Measurements from ENCODE around the gene PLS3.

PLS3 gene

DNA sequence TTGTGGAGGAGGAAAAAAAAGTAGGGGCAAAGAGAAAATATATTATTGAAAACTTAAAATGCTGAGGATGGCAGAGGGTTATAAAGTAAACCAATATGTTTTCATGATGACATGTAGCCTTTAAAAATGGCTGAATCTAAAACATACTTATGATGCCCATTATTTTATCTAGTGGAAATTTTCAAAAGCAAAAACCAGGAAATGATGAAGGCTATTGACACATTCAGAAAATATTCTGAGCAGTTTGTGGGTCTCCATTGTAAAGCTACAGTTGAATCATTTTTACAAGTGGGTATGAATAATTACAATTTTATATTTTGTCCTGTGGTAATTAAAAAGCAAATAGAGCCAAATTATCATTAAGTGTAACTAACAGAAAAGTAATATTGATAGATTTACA is 10.7 kb downstream of the PLS3 start:
- DNase-seq, result no peak

DNA sequence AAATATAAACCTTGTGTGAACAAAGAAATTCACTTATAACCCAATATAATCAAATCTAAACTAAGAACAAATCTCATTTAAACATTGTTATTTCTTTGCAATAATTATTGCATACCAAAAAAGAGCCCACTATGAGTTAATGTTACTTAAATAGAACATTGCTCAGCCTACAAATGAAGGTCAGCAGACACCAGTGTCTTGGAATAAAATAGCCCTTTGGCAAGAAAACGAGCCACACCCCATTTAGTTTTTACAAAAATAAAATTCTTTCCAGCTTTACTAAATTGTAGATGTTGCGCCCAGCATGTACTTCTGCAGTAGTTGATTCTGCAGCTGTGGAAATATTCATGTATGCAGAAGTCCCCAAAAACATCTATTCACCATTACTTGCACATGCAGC is 12.2 kb downstream of the PLS3 start:
- DNase-seq, result no peak

DNA sequence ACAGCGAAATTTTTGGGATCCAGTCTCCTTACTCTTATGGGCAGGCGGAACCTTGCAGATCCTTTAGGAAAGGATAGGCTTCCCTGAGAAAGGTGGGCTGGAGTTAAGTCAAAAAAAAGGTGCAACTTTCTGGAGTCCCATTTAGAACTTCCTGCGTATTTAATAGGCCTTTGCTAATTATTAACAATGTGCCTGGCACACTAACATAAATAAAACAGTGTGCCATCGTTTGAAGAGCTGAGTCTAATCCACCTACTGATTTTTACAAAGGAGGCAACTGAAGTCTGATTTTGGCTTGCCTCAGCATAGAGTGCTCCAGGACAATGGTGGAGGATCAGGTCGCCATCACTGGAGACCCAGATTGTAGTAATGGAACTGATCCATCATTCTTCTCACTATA is 15.7 kb downstream of the PLS3 start:
- DNase-seq, result no peak

DNA sequence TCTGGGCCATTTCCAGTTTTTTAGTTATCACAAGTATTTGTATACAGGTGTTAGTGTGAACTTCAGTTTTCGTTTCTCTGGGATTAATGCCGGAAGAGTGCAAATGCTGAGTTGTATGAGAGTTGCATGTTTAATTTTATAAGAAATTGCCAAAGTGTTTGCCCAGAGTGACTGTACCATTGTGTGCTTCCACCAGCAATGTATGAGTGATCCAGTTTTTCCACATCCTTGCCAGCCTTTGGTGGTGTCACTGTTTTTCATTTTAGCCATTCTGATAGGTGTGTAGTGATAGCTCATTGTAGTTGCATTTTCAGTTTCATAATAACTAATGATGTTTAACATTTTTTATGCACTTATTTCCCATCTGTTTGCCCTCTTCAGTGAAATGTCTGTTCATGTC is 18.4 kb downstream of the PLS3 start:
- DNase-seq, result no peak

DNA sequence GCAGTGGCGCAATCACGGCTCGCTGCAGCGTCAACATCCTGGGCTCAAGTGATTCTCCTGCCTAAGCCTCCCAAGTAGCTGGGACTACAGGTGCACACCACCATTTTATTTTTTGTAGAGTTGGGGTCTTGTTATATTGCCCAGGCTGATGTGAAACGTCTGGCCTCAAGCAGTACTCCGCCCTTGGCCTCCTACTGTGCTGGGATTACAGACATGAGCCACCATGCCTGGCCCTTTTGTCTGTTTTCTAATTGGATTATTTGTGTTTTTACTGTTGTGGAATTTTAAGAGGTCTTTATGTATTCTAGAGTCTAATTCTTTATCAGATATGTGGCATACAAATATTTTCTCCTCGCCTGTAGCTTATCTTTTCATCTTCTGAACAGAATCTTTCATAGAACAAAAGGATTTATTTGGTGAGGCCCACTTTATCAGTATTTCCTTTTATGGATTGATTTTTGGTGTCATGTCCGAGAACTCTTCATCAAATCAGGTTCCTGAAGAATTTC is 18.9 kb downstream of the PLS3 start:
- DNase-seq, result no peak

DNA sequence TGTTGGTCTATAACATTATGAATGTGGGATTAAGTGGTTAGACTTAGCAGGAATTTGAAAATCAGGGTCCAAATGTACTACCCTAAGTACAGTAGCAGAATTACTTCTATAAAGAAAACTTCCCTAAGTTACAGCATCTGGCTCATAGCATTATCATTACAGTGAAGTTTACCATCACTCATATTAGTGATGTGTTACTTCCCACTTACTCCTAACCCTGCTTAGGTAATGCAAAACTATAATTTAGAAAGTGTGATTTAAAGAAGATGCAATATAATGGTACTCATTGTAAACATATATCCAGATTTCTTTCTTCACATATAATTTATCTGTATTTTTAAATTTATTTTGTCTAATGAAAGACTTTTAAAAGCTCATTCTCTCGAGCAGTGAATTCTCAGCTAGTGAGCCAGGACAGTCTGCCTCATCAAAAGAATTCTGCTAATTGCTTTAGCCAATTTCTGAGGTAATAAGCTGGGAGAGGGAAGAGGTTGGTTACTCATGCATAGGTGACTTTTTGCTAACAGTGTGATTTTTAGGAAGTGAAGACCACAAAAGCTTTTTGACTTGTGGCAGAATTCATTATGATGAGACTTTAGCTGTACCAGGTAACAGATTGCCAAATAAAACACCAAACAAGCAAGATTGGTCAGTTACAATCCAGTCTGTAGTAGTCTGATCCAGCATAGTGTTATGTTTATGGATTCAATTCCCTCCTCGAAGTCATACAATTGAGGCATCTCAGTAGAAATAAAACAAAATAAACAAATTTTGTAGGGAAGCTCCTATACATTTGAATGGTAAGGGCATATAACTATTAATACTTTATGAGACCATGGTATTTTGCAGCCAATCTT is 21.0 kb downstream of the PLS3 start:
- DNase-seq, result no peak

DNA sequence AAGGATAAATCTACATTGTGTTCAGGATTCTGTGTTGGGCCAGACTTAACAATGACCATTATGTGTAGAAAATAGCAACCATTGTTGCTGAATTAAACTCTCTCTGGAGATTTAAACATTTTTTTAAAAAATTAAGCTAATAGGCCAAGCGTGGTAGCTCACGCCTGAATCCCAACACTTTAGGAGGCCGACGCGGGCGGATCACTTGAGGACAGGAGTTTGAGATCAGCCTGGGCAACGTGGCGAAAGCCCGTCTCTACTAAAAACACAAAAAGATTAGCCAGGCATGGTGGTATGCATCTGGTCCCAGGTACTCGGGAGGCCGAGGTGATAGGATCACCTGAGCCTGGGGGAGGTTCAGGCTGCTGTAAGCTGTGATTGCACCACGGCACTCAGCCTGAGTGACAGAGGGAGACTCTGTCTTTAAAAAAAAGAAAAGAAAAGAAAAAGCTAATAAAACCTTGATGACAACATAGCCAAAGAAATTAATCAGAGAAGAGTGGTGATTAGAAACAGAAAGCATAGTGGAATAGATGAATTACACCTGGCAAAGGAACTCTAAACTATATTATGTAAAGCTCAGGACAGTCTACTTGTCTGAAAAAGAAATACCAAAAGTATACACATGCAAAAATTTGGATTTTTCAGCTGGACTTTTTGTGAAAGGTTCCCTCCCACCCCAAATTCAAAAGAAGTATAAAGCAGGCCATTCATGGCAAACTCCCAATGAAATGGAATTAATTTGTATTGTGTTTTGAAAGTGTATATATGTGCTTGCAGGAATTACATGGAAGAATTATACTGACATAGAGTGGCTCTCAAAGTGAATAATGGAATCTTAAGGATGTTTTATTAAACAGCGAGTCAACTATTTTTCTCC is 21.9 kb downstream of the PLS3 start:
- DNase-seq, result no peak

DNA sequence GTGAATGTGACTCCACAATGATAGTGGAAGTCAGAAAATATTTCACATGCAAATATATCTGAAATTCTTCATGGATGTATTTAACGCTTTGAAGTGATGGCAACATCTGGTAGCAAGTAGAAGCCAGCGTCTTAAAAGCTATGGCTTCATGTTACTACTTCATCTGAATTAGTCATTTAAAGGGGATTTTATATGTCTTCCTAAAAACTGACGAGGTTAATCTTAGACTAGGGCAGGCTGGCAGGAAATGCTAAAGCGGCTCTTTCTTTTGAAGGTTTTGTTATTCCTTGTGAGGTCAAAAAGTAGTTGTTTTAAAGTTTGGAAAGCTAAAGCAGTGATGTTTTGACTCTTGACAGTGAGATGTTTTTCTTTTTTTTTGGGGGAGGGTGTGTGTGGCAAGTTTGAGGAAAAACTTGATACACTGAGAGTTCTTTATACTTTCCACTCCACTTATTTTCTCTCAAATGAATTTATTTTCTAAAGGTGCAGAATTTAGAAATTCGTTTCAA is 22.6 kb downstream of the PLS3 start:
- no peak for DNase-seq

DNA sequence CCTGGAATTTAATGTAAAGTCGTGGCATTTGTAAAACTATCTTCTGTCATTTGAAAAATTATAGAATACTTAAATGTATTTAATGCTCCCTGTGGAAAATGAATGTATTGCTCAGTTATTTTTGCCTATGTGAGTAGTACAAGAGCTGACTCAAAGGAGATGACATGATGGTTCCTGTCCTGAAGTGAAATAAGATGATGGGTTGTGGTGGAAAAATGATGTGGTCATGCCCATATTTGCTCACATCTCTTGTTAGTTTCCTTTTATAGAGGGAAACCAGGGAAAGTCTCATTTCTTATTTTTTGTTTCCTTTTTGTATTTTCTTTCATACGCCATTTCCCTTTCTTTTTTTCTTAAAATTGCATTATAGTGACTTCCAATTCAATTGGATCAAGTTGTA is 23.7 kb downstream of the PLS3 start:
- DNase-seq, result no peak

DNA sequence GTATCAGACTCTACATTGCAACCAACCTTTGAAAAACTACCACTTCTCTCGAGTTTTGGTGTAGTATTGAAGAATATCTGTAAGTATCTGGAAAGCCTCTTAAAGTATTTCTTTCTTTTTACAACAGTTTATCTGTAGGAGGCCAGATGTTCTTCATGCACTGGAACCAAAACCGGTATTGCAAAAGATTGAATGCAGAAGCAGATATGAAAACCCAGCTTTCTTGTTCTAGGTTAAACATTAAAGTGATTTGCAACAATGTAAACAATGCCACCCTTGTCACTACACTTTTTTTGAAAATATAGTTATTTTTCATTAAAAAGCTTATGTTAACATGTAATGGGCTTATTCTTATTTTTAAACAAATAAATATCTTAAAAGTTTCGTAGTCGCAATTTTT is 27.2 kb downstream of the PLS3 start:
- DNase-seq, result no peak

DNA sequence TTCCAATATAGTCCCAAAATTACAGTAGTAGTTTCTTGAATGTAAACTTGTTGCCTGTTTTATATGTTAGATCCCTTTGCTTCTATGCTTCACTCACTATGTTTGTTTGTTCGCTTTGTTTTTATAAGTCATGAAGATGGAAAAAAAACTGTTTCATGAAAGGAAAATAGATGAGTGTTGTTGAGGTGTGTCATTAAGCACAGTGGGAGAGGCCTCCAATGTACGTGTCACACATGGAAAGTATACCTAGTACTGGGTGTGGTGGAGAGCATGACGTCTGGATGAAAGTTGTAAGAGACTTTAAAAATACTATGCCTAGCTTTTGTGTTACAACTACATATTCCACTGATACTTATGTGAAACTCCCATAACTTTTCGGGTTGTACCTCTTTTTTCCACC is 28.4 kb downstream of the PLS3 start:
- no peak for DNase-seq

DNA sequence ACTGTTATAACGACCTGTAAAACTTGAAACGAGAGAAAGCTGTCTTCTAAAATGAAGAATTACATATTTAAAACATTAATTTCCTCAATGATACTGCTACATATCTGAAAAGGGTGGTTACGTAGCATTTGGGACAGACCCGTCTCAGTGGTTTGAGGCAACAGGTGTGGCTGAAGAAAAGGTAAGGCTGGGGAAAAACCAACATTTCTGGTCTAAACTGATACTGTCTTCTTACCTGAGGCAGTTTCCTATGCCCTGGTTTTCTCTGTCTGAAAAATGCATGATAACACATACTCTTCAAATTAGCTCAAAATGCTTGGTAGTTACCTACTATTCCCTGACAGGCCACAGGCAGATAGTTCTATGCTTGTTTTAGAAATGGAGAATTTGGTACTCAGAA is 30.4 kb downstream of the PLS3 start:
- DNase-seq, result no peak

DNA sequence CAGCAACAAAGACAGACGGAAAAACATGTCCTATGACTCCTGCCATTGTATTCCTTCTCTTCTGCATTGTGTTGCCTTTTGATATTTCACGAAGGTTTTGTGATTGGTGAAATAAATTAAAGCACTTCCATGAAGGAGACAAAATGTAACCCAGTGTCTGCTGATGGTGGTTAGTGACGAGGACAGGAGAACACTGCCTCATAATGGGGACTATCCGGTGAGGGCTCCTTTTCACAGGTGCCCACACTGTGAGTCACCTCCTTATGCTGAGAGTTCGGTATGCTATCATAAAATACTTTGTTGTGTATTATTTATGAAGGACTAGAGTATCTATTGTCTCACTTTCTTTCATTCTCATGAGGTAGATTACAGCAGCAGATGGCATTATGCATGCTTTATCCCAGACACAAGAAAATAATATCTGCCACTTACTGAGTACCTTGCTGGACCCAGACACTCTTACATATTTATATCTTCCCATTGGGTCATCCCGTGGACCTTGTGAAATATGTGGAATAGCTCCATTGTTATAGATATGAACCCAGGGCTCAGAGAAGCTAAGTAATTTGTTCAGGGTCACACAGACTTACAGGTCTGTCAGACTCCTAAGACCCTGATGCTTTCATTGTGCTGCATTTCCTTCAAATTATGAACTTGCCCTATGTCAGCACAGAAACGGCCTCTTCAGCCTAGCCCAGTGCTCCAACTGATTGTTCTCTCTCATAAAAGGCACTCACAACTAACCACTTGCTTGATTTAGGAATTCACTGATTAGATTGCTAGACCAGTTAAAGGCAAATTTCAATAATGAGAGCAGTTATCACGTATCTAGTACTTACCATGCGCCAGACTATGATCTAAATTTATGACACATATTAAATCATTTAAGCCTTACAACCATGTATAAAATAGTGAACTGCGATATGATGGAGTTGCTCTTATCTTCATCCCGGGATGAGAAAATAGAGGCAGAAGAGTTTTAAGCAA is 31.2 kb downstream of the PLS3 start:
- DNase-seq, result peak; percentile 8

DNA sequence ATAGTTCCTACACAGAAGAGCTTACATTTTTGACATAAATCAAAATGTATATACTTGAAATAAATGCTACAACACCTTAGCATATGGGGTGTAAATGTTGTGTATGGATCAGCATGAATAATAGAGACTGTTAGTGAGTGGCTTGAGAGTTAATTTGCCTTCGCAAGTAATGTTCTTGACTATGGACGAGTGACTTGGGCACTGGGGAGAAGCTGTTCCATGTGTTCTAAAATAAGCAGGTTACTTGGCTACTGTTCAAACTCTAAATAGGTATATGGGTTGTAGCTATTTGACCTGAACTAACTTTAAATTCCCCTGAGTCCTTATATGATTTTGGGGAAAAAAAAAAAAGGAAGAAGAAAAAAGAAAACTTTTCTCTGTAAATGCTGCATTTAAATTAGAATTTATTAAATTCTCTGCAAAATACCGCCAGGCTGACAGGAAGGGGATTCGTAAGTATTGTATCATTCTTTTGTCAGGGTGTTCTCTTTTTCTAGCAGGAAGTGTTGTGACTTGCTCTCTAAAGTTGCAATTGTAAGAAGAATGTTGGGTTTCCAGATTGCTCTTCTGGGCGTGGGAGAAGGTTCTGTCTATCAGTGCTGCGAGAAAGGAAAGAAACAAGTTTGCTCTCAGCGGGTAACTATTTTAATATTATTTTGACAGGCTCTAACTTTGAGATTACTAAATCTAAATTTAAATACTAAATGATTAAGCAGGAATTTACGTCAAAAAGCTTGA is 32.2 kb downstream of the PLS3 start:
- no peak for DNase-seq

DNA sequence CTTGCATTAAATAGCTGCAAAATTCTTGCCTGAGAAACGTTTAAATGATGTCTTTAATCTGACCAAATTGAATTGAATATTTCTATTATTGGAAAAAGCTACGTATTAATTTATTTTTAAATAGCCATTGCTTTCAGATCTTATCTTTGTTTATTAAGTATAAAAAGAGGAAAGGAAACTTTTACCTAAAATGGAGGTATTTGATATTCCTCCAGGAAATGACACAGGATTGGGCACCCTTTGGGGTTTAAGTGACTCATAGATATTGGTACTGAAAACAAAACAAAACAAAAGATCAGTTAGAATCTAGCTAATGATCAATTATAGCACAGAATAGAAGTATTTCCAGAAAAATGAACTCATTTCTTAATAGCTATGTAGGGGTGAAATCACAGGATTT is 34.1 kb downstream of the PLS3 start:
- DNase-seq, result no peak

DNA sequence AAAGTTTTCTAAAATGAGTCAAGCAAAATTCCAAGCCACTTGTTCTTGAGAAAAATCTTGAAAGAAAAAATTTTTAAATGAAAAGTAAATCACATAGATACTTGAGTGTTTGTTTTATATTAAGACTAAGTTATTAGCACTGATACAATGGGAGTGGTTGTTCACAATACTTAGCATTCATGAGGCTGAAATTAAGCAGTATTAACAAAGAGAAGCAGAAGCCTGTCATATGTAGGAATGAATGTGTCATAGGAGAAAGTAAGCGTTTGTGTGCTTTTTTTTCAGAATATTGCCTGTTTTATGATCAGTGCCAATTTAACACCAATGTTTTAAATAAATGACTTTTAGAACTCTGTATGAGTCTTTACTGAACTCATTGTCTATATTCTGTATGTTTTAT is 37.6 kb downstream of the PLS3 start:
- no peak for DNase-seq

DNA sequence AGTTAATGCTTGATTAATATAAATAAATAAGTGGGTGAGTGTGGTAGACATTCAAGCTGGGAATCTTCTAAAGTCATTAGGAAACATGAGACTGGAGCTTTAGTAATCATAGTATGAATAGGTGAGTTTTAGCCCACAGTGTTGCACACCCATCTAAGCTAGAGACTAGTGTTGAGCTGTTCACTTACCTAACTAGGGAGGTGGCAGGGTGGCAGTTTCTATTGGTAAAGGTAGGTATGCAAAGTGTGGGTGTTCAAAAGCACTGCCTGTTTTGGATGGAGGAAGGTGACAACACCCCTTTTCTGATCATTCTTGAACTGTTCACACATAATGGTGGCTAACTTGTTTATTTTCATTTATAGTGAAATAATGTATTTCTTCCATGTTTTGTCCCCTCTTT is 41.3 kb downstream of the PLS3 start:
- no peak for DNase-seq

DNA sequence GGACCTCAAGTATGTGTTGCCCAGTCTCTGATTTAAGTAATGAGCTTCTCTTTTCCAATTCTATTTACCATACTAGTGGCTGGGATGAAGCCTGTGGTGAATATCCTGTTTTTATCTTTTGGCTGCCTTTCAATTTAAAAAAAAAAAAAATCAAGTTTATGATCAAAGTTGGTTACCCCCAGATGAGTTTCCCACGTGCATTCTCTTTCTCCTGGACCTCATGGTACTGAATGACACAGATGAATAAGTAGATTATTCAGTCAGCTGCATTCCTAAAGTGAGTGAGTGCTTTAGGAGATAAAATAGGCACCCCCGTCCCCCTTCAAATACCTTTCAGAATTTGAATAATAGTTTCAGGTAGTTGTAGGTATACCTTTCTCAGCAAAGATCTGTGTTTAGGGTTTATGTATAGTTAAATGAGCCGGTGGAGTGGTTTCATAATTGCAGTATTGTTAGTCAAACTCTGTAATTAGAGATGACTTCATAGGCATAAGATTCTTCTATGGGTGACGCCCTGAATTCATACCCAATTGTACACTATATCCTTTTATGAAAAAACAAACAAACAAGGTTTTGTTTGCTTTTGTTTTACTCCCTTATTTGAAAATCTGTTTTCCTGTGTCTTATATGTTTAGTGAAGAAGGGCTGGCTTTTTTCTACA is 41.9 kb downstream of the PLS3 start:
- no peak for DNase-seq

DNA sequence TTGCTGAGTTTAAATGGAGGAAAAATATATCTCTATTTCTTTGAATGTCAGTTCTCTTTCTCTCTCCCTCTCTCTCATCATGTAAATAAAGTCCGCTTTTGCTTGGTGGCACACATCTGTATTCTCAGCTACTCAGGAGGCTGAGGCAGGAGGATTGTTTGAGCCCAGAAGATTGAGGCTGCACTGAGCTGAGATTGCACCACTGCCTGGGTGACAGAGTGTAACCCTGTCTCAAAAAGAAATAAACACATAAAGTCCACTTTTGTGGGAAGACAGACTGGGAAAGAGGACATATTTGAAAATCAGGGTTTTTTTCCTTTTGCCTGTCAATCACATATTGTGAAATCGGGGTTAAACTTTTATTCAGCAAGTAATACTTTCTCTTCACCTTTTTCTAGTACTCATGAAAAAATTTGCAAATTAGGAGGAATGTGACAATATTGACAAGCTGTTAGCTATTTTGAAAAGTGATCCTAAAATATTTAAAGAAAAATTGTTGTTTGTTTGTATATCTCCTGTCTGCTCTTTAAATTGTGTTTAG is 42.6 kb downstream of the PLS3 start:
- no peak for DNase-seq

DNA sequence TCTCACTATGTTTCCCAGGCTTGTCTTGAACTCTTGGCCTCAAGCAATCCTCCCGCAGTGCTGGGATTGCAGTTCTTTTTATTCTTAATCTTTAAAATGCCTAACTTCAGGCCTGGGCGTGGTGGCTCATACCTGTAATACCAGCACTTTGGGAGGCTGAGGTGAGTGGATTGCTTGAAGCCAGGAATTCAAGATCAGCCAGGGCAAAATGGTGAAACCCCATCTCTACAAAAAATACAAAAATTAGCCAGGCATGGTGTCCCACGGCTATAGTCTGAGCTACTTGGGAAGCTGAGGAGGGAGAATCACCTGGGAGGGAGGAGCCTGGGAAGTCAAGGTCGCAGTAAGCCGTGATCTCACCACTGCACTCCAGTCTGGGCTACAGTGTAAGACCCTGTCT is 45.9 kb downstream of the PLS3 start:
- no peak for DNase-seq

DNA sequence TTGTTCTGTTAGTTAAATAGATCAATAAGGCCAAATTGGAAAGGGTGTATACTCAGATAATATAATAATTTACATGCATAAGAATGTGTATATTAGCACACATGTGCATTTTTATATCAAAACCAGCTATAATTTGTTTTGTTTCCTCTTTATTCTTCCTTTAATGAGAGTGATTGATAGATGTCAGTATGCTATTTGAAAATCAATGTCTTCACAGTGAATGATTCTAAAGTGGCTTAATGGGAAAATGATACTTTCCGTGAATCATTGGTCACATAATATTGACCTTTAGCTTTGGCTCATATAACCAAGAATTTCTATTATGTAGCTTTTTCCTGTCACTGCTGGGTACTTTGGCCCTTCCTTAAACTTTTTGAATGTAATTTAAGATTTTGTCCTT is 48.6 kb downstream of the PLS3 start:
- no peak for DNase-seq

Measured in DMS79 (cell line).